Measurements from ENCODE around the gene KLF13. TPM values are rescaled to one million over a fixed set of nuclear protein-coding genes. Genes with fewer than 3 reads are reported as not detected.

Gene KLF13
- total and polyA plus RNA-seq, 4 donors: 27.2 to 58.7 (median 33.6) TPM

DNA sequence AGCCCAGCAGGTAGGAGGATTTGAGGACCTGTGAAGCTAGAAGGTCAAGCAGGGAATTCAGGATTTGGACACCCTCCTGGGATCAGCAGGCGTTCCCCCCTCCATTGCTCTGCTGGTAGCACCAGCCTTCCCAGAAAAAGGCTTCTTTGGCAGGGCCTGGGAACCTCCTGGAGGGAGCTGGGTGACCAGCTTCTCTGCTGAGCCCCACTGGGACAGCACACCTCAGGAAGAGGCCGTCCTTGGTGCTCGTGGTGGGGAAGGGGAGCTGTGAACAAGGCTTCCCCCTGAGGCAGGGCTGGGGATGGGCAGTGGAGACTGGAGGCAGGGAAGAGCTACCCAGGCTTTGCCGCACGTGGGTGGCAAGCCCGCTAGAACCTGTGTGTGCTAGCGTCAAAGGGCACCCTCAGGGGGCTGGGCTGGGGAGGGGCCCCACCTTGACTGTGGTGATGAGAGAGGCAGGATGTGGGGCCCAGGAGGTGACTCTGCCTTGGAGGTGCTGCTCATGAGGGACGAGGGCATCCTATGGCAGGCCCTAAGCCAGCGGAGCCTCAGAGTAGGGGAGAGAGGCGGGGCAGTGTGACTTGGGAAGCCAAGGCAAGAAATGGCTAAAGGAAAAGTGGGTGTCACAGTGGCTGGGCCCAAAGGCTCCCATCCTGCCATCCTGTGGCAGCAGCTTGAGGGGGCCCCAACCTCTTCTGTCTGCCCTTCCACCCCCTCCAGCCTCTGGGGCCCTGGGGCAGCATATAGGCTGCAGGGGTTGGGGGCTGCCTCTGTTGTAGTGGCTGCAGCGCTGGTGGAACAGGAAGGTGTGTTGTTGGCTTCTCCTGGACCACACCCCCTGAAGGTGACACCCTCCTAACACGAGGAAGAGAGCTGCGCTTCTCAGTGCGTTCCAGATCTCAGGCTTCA, 20.7 kb downstream of the KLF13 start:
- WGBS, 2 donors: 83 to 84% methylated on average over 14 of the region's 14 CpGs
- no peak overlapping the region for H3K27ac ChIP-seq (ENCODE audit: low read depth in 1 of 2, low read length in 2 of 2)
- ATAC-seq (ENCODE audit: low FRiP score): no peak
- DNase-seq: no peak
- H3K4me1 ChIP-seq (ENCODE audit: control insufficient read depth in 1 of 2, insufficient read depth in 2 of 2, low read length in 2 of 2): no peaks in the 10 kb centered on the region
- no peak overlapping the region for H3K4me3 ChIP-seq (ENCODE audit: low read length in 2 of 2)
- H3K36me3 ChIP-seq (ENCODE audit: control insufficient read depth in 1 of 2, insufficient read depth in 2 of 2, low read length in 1 of 2): no peaks in the 10 kb centered on the region
- H3K9me3 ChIP-seq (ENCODE audit: control insufficient read depth, low read length): no peaks in the 10 kb centered on the region
- no peaks in the 10 kb centered on the region for H3K27me3 ChIP-seq (ENCODE audit: control insufficient read depth in 1 of 2, insufficient read depth in 2 of 2, low read length in 1 of 2)
- intact Hi-C loops (cut with DNase I): no loop called here

DNA sequence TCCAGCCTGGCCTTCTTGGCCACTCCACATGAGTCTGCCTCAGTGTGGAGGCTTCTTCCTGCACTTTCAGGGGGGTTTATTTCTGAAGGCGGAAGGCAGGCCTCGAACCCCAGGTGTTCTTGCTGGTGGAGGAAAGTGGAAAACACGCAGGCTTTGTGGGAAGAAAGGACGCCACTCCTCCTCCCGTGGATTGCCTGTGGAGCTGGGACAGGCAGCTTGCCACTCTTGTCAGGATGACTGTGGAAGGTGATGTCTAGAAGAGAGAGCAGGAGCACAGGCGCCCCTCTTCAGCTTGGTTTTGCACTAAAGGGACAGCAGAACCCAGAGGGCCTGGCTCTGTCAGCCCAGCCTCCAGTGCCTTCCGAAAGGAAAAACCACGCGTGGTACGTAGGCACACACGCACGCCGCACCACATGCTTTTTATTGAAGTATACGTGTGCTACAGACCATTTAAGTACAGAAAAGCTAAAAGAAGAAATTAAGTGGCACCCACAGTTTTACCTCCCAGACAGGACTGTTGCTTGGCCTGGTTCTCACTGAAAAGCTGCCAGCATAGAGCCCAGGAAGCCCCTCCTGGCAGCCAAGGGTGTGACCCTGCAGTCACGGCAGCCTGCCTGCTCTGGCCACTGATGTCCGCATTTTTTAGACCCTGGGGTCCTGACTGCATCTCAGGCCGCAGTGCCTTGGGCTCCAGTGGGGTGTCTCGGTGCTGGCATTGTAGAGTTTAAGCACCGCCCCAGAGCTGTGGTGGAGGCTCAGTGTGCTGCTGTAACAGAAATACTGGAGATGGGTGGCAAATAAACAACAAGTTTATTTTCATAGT, 21.6 kb downstream of the KLF13 start:
- Histone ChIP-seq H3K9me3 (ENCODE audit: control insufficient read depth, low read length) (no peaks in the 10 kb centered on the region), H3K27ac (ENCODE audit: low read depth in 1 of 2, low read length in 2 of 2) (no peak overlapping the region), H3K4me1 (ENCODE audit: control insufficient read depth in 1 of 2, insufficient read depth in 2 of 2, low read length in 2 of 2) (peaks cover 0 to 2% of the 10 kb centered on the region in 2 donors), H3K4me3 (ENCODE audit: low read length in 2 of 2) (no peak overlapping the region), H3K27me3 (ENCODE audit: control insufficient read depth in 1 of 2, insufficient read depth in 2 of 2, low read length in 1 of 2) (no peaks in the 10 kb centered on the region), H3K36me3 (ENCODE audit: control insufficient read depth in 1 of 2, insufficient read depth in 2 of 2, low read length in 1 of 2) (no peaks in the 10 kb centered on the region)
- DNase-seq: no peak
- intact Hi-C loops (cut with DNase I): no loop called here
- 80 to 83% methylated on average over 19 of the region's 19 CpGs for WGBS, 2 donors
- ATAC-seq (ENCODE audit: low FRiP score): no peak

DNA sequence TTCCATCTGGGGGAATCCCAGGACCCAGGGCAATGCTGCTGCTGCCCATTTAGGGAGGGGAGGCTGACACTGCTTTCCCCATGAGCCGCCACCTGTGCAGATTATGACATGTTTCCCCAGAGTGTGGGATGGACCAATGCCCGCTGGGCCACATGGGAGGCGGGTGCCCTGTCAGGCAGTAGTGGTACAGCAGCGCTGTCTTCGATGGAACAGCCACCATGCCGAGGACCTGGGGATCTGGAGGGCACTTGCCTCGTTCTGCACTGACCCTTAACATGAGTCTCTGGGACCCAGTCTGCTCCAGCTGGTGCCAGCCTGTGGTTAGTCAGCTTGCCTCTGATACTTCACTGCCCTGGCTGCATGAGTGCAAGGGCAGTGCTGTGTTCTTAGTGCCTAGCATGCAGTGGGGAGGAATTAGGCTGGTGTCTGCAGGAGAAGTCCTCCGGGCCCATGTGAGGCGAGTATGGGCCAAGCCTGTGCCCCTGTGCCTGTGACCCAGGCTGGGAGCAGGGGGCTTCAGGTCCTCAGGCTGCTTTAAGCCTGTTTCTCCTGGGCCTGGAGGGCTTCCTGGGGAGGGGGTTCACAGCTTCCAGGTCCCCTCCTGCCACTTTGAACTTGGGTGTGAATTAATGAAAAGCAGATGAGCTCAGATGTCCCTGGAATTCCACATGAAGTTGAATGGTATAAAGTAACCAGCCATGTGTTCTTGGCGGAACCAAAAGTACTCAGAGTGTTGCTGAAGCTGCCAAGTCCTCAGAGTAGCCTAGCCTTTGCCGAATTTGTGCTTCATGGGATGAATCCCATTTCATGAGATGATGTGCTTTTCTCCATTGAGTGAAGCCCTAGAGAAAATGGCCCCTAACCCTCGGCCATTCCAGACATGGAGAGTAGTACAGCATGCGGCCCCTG, 22.9 kb downstream of the KLF13 start:
- WGBS, 2 donors: 82 to 84% methylated on average over 13 of the region's 13 CpGs
- no peaks in the 10 kb centered on the region for H3K9me3 ChIP-seq (ENCODE audit: control insufficient read depth, low read length)
- H3K27me3 ChIP-seq (ENCODE audit: control insufficient read depth in 1 of 2, insufficient read depth in 2 of 2, low read length in 1 of 2): no peaks in the 10 kb centered on the region
- H3K4me3 ChIP-seq (ENCODE audit: low read length in 2 of 2): no peak overlapping the region
- no peak overlapping the region for H3K27ac ChIP-seq (ENCODE audit: low read depth in 1 of 2, low read length in 2 of 2)
- intact Hi-C loops (cut with DNase I): no loop called here
- peaks cover 0 to 2% of the 10 kb centered on the region in 2 donors for H3K4me1 ChIP-seq (ENCODE audit: control insufficient read depth in 1 of 2, insufficient read depth in 2 of 2, low read length in 2 of 2)
- ATAC-seq (ENCODE audit: low FRiP score) (no peak), DNase-seq (no peak)
- H3K36me3 ChIP-seq (ENCODE audit: control insufficient read depth in 1 of 2, insufficient read depth in 2 of 2, low read length in 1 of 2): no peaks in the 10 kb centered on the region

DNA sequence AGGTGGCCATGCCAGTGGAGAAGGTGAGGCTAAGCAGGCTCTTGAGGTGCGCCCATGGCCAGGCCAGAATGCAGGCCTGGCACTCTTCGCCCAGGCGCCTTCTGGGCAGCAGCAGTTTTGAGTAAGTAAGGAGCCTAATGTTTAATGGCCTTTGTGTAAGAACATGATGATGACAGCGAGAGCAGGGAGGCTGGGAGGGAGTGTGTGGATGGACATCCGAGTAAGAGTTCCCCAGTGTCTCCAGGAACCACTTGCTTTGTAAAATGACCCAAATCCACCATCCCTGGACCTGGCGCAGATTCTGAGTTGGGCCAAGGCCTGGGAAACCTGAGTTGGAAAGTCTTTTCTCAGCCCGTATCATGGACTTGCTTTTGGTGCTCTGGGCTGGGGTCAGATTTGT, 24.1 kb downstream of the KLF13 start:
- Histone ChIP-seq H3K9me3 (ENCODE audit: control insufficient read depth, low read length) (no peaks in the 10 kb centered on the region), H3K4me3 (ENCODE audit: low read length in 2 of 2) (no peak overlapping the region), H3K27me3 (ENCODE audit: control insufficient read depth in 1 of 2, insufficient read depth in 2 of 2, low read length in 1 of 2) (no peaks in the 10 kb centered on the region), H3K27ac (ENCODE audit: low read depth in 1 of 2, low read length in 2 of 2) (no peak overlapping the region), H3K36me3 (ENCODE audit: control insufficient read depth in 1 of 2, insufficient read depth in 2 of 2, low read length in 1 of 2) (no peaks in the 10 kb centered on the region), H3K4me1 (ENCODE audit: control insufficient read depth in 1 of 2, insufficient read depth in 2 of 2, low read length in 2 of 2) (peaks cover 0 to 2% of the 10 kb centered on the region in 2 donors)
- 91 to 92% methylated on average over 7 of the region's 7 CpGs for WGBS, 2 donors
- ATAC-seq (ENCODE audit: low FRiP score): no peak
- no peak for DNase-seq
- intact Hi-C loops (cut with DNase I): no loop called here

DNA sequence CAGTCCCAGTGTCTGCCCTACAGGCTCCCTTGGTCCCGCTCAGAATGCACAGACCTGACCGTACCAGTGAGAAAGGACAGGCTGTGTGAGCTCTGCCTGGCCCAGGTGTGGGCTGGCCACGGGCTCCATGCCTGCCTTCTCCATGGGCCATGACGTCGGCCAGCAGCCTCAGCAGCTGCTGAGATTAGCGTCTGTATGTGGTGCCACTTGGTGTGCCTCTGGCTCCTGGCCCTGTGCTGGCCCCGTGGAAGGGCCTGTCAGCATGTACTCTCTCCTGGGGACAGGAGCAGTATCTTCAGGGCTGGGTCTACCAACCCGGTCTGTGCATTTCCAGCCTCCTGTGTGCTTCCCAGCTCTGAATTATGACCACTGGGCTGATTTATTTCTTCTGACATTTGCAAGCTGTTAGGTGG, 25.7 kb downstream of the KLF13 start:
- H3K36me3 ChIP-seq (ENCODE audit: control insufficient read depth in 1 of 2, insufficient read depth in 2 of 2, low read length in 1 of 2): no peaks in the 10 kb centered on the region
- H3K4me1 ChIP-seq (ENCODE audit: control insufficient read depth in 1 of 2, insufficient read depth in 2 of 2, low read length in 2 of 2): peaks cover 0 to 2% of the 10 kb centered on the region in 2 donors
- no peaks in the 10 kb centered on the region for H3K27me3 ChIP-seq (ENCODE audit: control insufficient read depth in 1 of 2, insufficient read depth in 2 of 2, low read length in 1 of 2)
- intact Hi-C loops (cut with DNase I): no loop called here
- DNase-seq: no peak
- no peaks in the 10 kb centered on the region for H3K9me3 ChIP-seq (ENCODE audit: control insufficient read depth, low read length)
- H3K4me3 ChIP-seq (ENCODE audit: low read length in 2 of 2): no peak overlapping the region
- WGBS, 2 donors: 13 to 15% methylated on average over 8 of the region's 8 CpGs
- H3K27ac ChIP-seq (ENCODE audit: low read depth in 1 of 2, low read length in 2 of 2): peak overlapping the region in 1 of 2 donors; percentile 81
- ATAC-seq (ENCODE audit: low FRiP score): no peak

DNA sequence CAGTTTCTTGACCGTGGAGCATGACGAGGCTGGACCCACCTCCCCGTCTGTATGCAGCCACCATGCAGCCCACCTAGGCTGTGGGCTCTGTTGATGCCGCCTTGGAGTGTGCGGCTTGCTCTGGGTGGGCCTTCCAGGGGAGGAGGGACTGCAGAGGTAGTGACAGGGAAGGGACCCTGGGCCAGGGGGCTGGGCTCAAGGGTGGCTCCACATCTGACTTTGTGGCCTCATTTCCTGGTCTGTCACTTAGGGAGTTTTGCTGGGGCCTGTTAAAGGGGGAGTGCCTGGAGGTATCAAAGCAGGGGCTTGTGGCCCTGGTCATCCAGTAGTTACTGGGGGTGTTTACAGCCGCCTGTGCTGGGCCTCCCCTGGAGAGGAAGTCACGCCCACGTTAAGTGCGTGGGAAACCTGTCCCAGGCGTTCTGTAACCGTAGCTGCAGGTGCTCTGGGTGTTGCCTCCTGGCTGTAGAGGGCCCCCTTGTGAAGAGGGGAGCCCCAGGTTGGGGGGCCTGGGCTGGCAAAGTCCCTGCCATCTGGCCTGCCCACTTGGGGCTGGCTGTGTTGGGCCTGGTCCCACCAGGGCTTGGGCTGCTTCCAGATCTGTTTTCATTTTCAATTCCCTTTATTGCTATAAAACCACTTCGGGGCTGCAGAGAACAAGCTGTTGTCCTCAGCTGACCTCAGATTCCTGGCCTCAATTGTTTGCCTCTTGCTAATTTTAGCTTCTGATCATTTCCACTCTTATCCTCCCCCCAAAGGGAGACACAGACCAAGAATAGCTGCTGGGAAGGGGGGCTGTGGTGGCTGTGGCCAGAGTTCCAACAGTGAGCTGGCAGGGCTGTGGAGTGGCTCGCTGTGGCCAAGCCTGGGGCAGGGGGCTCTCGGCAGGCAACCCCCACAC, 26.5 kb downstream of the KLF13 start:
- ATAC-seq (ENCODE audit: low FRiP score) (peak; percentile 89), DNase-seq (peak in 1 of 2 donors; percentile 76)
- intact Hi-C loops (cut with DNase I): no loop called here
- Histone ChIP-seq H3K27me3 (ENCODE audit: control insufficient read depth in 1 of 2, insufficient read depth in 2 of 2, low read length in 1 of 2) (no peaks in the 10 kb centered on the region), H3K4me3 (ENCODE audit: low read length in 2 of 2) (no peak overlapping the region), H3K4me1 (ENCODE audit: control insufficient read depth in 1 of 2, insufficient read depth in 2 of 2, low read length in 2 of 2) (peaks cover 0 to 2% of the 10 kb centered on the region in 2 donors), H3K27ac (ENCODE audit: low read depth in 1 of 2, low read length in 2 of 2) (peak overlapping the region; percentile 31 to 81), H3K9me3 (ENCODE audit: control insufficient read depth, low read length) (no peaks in the 10 kb centered on the region), H3K36me3 (ENCODE audit: control insufficient read depth in 1 of 2, insufficient read depth in 2 of 2, low read length in 1 of 2) (no peaks in the 10 kb centered on the region)
- 19 to 25% methylated on average over 14 of the region's 14 CpGs for WGBS, 2 donors

DNA sequence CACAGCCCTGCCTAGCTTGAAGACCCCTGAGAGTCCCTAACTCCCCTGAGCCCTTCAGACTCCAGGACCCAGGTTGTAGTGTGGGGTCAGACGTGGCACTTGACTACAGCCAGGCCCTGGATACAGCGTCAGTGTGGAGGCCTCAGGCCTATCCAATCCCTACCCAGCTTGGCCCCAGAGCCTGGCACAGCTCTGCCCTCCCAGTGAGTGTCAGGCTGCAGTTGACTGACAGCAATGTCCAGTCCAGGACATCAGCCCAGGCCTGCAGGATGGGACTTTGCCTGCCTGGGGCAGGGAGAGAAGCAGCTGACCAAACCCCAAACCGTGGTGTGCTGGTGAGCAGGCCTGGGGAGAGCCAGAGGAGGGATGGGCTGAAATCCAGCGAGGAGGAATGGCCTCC, 27.3 kb downstream of the KLF13 start:
- DNase-seq (no peak), ATAC-seq (ENCODE audit: low FRiP score) (peak; percentile 51)
- 11 to 16% methylated on average over 4 of the region's 4 CpGs for WGBS, 2 donors
- intact Hi-C loops (cut with DNase I): no loop called here
- Histone ChIP-seq H3K27me3 (ENCODE audit: control insufficient read depth in 1 of 2, insufficient read depth in 2 of 2, low read length in 1 of 2) (no peaks in the 10 kb centered on the region), H3K4me1 (ENCODE audit: control insufficient read depth in 1 of 2, insufficient read depth in 2 of 2, low read length in 2 of 2) (peaks cover 0 to 2% of the 10 kb centered on the region in 2 donors), H3K9me3 (ENCODE audit: control insufficient read depth, low read length) (no peaks in the 10 kb centered on the region), H3K4me3 (ENCODE audit: low read length in 2 of 2) (no peak overlapping the region), H3K27ac (ENCODE audit: low read depth in 1 of 2, low read length in 2 of 2) (peak overlapping the region; percentile 31 to 75), H3K36me3 (ENCODE audit: control insufficient read depth in 1 of 2, insufficient read depth in 2 of 2, low read length in 1 of 2) (no peaks in the 10 kb centered on the region)
